HepG2 (cell line): Measurements from ENCODE around the gene TIGD6.

Source experiments
- CTCF ChIP-seq: sonication (generic); formaldehyde crosslinking; IDR thresholded peaks from 2 replicates; pipeline ENCODE4 v1.5.0; 2020; ENCODE audit warnings: mild to moderate bottlenecking, missing genetic modification reagents, moderate library complexity
- MAX ChIP-seq: IDR thresholded peaks from 2 replicates; pipeline ENCODE4 v1.6.1; 2012; ENCODE audit warnings: inconsistent platforms
- POLR2AphosphoS5 ChIP-seq: IDR thresholded peaks from 2 replicates; pipeline ENCODE4 v1.6.1; 2012; ENCODE audit warnings: low read depth, low read length
- STAT6 ChIP-seq: sonication (generic); formaldehyde crosslinking; IDR thresholded peaks from 2 replicates; pipeline ENCODE4 v1.4.0; 2020; ENCODE audit warnings: missing genetic modification reagents, mild to moderate bottlenecking, borderline replicate concordance
- TEAD2 ChIP-seq: sonication (generic); formaldehyde crosslinking; IDR thresholded peaks from 2 replicates; pipeline ENCODE4 v1.9.0; 2021; ENCODE audit warnings: missing genetic modification reagents
- ZNF280D ChIP-seq: sonication (generic); formaldehyde crosslinking; IDR thresholded peaks from 2 replicates; pipeline ENCODE4 v1.5.1; 2020; ENCODE audit warnings: mild to moderate bottlenecking, missing genetic modification reagents

- TF ChIP-seq STAT6 (CRISPR knock-in tag) = no peak
- TF ChIP-seq TEAD2 = no peak
- TF ChIP-seq POLR2AphosphoS5 = no peak
- no peak for TF ChIP-seq MAX
- TF ChIP-seq ZNF280D (CRISPR knock-in tag) = no peak
- TF ChIP-seq CTCF (CRISPR knock-in tag) = no peak
These were observed 1.1 kb downstream of the TIGD6 start for GRCh38 chr5:149999359-149999758.
